ENCODE results near the gene XPR1. TPM values are rescaled to one million over a fixed set of nuclear protein-coding genes. Genes with fewer than 3 reads are reported as not detected.

Gene XPR1
- total RNA-seq, 2 donors from 2014 or later: 18.6 to 18.9 TPM

GRCh38 chr1:180909005-180909414 lies 277.2 kb downstream of the XPR1 start:
- peaks cover 9% of the 10 kb centered on the region for H3K4me1 Mint-ChIP-seq
- no peak overlapping the region for H3K4me3 Mint-ChIP-seq
- peaks cover 2% of the 10 kb centered on the region for H3K36me3 Mint-ChIP-seq (ENCODE audit: low read depth)
- ATAC-seq (no peak), DNase-seq (no peak)
- peaks cover 52% of the 10 kb centered on the region for H3K27me3 Mint-ChIP-seq
- no peaks in the 10 kb centered on the region for H3K9me3 ChIP-seq (ENCODE audit: control insufficient read depth, low read length, poor library complexity, severe bottlenecking)
- no peak overlapping the region for H3K27ac Mint-ChIP-seq

- DNase-seq (no peak), ATAC-seq (no peak)
- Mint-ChIP-seq H3K27ac (no peak overlapping the region), H3K4me3 (no peak overlapping the region), H3K27me3 (peaks cover 54% of the 10 kb centered on the region), H3K4me1 (peaks cover 9% of the 10 kb centered on the region), H3K36me3 (ENCODE audit: low read depth) (peaks cover 2% of the 10 kb centered on the region)
- H3K9me3 ChIP-seq (ENCODE audit: control insufficient read depth, low read length, poor library complexity, severe bottlenecking): no peaks in the 10 kb centered on the region
Measured at GRCh38 chr1:180909462-180909976, 277.7 kb downstream of the XPR1 start.

GRCh38 chr1:180911640-180912191 lies 279.9 kb downstream of the XPR1 start:
- peaks cover 68% of the 10 kb centered on the region for H3K27me3 Mint-ChIP-seq
- DNase-seq: no peak
- H3K4me3 Mint-ChIP-seq: no peak overlapping the region
- H3K27ac Mint-ChIP-seq: no peak overlapping the region
- H3K4me1 Mint-ChIP-seq: peaks cover 9% of the 10 kb centered on the region
- no peaks in the 10 kb centered on the region for H3K9me3 ChIP-seq (ENCODE audit: control insufficient read depth, low read length, poor library complexity, severe bottlenecking)
- ATAC-seq: no peak
- H3K36me3 Mint-ChIP-seq (ENCODE audit: low read depth): peaks cover 2% of the 10 kb centered on the region

GRCh38 chr1:180912211-180912800 lies 280.5 kb downstream of the XPR1 start:
- DNase-seq: no peak
- H3K9me3 ChIP-seq (ENCODE audit: control insufficient read depth, low read length, poor library complexity, severe bottlenecking): no peaks in the 10 kb centered on the region
- Mint-ChIP-seq H3K27ac (no peak overlapping the region), H3K27me3 (peaks cover 62% of the 10 kb centered on the region), H3K4me3 (no peak overlapping the region), H3K36me3 (ENCODE audit: low read depth) (peaks cover 2% of the 10 kb centered on the region), H3K4me1 (peaks cover 9% of the 10 kb centered on the region)
- no peak for ATAC-seq

GRCh38 chr1:180912801-180913565 lies 281.2 kb downstream of the XPR1 start, which contains the start of gene KIAA1614:
TSS of gene KIAA1614 (plus strand) at chr1:180912897. CDS start at chr1:180913244, 347 bp downstream.
- peaks cover 9% of the 10 kb centered on the region for H3K4me1 Mint-ChIP-seq

GRCh38 chr1:180915426-180915965 lies 283.7 kb downstream of the XPR1 start:
- H3K4me1 Mint-ChIP-seq: peaks cover 2% of the 10 kb centered on the region
- H3K4me3 Mint-ChIP-seq: no peak overlapping the region
- H3K36me3 Mint-ChIP-seq (ENCODE audit: low read depth): no peaks in the 10 kb centered on the region
- no peak overlapping the region for H3K27ac Mint-ChIP-seq
- H3K27me3 Mint-ChIP-seq: peaks cover 39% of the 10 kb centered on the region
- no peaks in the 10 kb centered on the region for H3K9me3 ChIP-seq (ENCODE audit: control insufficient read depth, low read length, poor library complexity, severe bottlenecking)
- ATAC-seq (no peak), DNase-seq (no peak)

More at GRCh38 chr1:180912801-180913565, 281.2 kb downstream of the XPR1 start, which contains the start of gene KIAA1614:
- DNase-seq: no peak
- Mint-ChIP-seq H3K27ac (no peak within 1 kb of the TSS), H3K4me3 (peak within 1 kb of the TSS; percentile 68), H3K27me3 (peaks cover 57% of the 10 kb centered on the region), H3K36me3 (ENCODE audit: low read depth) (peaks cover 2% of the 10 kb centered on the region)
- no peaks in the 10 kb centered on the region for H3K9me3 ChIP-seq (ENCODE audit: control insufficient read depth, low read length, poor library complexity, severe bottlenecking)
- no peak for ATAC-seq

GRCh38 chr1:180916012-180916770 lies 284.4 kb downstream of the XPR1 start:
- Mint-ChIP-seq H3K4me3 (no peak overlapping the region), H3K27ac (no peak overlapping the region), H3K27me3 (peaks cover 34% of the 10 kb centered on the region), H3K36me3 (ENCODE audit: low read depth) (no peaks in the 10 kb centered on the region), H3K4me1 (peaks cover 2% of the 10 kb centered on the region)
- no peaks in the 10 kb centered on the region for H3K9me3 ChIP-seq (ENCODE audit: control insufficient read depth, low read length, poor library complexity, severe bottlenecking)
- no peak for DNase-seq
- ATAC-seq: no peak

GRCh38 chr1:180916771-180917170 lies 284.9 kb downstream of the XPR1 start:
- no peaks in the 10 kb centered on the region for H3K4me1 Mint-ChIP-seq

GRCh38 chr1:180917306-180918065 lies 285.7 kb downstream of the XPR1 start:
- ATAC-seq: no peak
- Mint-ChIP-seq H3K4me1 (no peaks in the 10 kb centered on the region), H3K27me3 (peaks cover 33% of the 10 kb centered on the region), H3K27ac (no peak overlapping the region), H3K36me3 (ENCODE audit: low read depth) (no peaks in the 10 kb centered on the region), H3K4me3 (no peak overlapping the region)
- no peaks in the 10 kb centered on the region for H3K9me3 ChIP-seq (ENCODE audit: control insufficient read depth, low read length, poor library complexity, severe bottlenecking)
- DNase-seq: no peak

More at GRCh38 chr1:180916771-180917170, 284.9 kb downstream of the XPR1 start:
- DNase-seq (no peak), ATAC-seq (no peak)
- no peaks in the 10 kb centered on the region for H3K36me3 Mint-ChIP-seq (ENCODE audit: low read depth)
- H3K4me3 Mint-ChIP-seq: no peak overlapping the region
- no peak overlapping the region for H3K27ac Mint-ChIP-seq
- peaks cover 34% of the 10 kb centered on the region for H3K27me3 Mint-ChIP-seq
- H3K9me3 ChIP-seq (ENCODE audit: control insufficient read depth, low read length, poor library complexity, severe bottlenecking): no peaks in the 10 kb centered on the region

GRCh38 chr1:180918519-180918918 lies 286.7 kb downstream of the XPR1 start:
- Mint-ChIP-seq H3K4me1 (no peaks in the 10 kb centered on the region), H3K4me3 (no peak overlapping the region), H3K27ac (no peak overlapping the region), H3K27me3 (peaks cover 34% of the 10 kb centered on the region), H3K36me3 (ENCODE audit: low read depth) (no peaks in the 10 kb centered on the region)
- ATAC-seq (no peak), DNase-seq (no peak)
- no peaks in the 10 kb centered on the region for H3K9me3 ChIP-seq (ENCODE audit: control insufficient read depth, low read length, poor library complexity, severe bottlenecking)

- H3K4me1 Mint-ChIP-seq: no peaks in the 10 kb centered on the region
- H3K27ac Mint-ChIP-seq: no peak overlapping the region
- DNase-seq (no peak), ATAC-seq (no peak)
- H3K27me3 Mint-ChIP-seq: peaks cover 34% of the 10 kb centered on the region
- no peaks in the 10 kb centered on the region for H3K36me3 Mint-ChIP-seq (ENCODE audit: low read depth)
- no peak overlapping the region for H3K4me3 Mint-ChIP-seq
- no peaks in the 10 kb centered on the region for H3K9me3 ChIP-seq (ENCODE audit: control insufficient read depth, low read length, poor library complexity, severe bottlenecking)
Measured at GRCh38 chr1:180919183-180919700, 287.4 kb downstream of the XPR1 start.

- Mint-ChIP-seq H3K4me3 (no peak overlapping the region), H3K36me3 (ENCODE audit: low read depth) (no peaks in the 10 kb centered on the region), H3K4me1 (no peaks in the 10 kb centered on the region), H3K27ac (no peak overlapping the region), H3K27me3 (peaks cover 34% of the 10 kb centered on the region)
- ATAC-seq (no peak), DNase-seq (no peak)
- no peaks in the 10 kb centered on the region for H3K9me3 ChIP-seq (ENCODE audit: control insufficient read depth, low read length, poor library complexity, severe bottlenecking)
Measured at GRCh38 chr1:180920193-180920592, 288.4 kb downstream of the XPR1 start.

All from T-helper 17 cell (primary cell).